OCI-LY3 (cell line): ENCODE data around the gene DPYSL4.

Source experiments
- CTCF ChIP-seq: fragments of 200-600, 300-600 bp; sonication (generic); IDR thresholded peaks from 2 replicates; pipeline ENCODE4 v1.5.1; 2014; ENCODE audit warnings: antibody characterized with exemption, low read length, low read depth
- EZH2phosphoT487 ChIP-seq: fragments of 200-600 bp; shearing (Covaris generic); IDR thresholded peaks from 2 replicates; pipeline ENCODE4 v1.6.1; 2018; ENCODE audit warnings: antibody characterized with exemption, mixed run types, low read depth

- TF ChIP-seq CTCF, result no peak
- no peak for TF ChIP-seq EZH2phosphoT487
Measured at GRCh38 chr10:132173185-132173584, 13.6 kb upstream of the DPYSL4 start.
